Measurements from ENCODE around the gene ENOX1.
"Not testable (repeated sequence)": the region's sequence is repeated elsewhere in the genome, so short reads cannot be mapped to it uniquely, and the experiment has no call there.

Gene ENOX1

DNA sequence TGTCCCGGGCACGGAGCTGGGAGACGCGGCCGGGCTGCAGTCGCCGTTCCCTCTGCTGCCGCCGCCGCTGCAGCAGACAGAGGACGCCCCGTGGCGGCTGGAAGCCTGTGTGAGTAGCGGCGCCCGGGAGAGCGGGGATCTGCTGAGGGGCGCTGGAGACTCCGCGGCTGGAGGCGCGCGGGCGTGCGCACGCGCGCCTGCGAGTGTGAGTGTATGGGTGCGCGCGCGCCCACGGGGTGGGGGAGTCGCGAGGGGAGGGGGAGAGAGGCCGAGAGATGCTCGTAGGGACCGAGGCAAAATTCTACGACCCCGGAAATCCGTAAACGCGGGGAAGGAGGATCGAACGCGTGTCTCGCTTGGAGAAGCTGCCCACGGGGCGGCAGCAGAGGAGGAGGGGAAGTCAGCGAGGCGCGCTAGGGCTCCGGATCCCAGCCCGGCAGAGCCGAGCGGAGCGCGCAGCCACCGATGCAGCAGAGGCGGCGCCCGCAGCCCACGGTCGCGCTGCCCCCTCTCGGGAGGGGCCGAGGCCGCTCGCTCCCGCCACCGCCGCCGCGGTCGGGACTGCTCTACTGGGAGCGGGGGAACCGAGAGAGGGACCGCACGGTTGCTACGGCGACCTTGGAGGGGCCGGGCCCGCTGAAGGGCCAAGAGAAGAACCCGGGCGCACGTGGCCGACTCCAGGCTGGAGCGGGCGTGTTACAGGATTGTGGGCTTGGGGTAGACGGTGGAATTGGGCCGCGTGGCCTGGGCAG, at the start of gene ENOX1:
ENOX1 (minus strand) TSS at position 207 of the 752 bp plus-strand sequence.
- DNase-seq: peak; percentile 76

DNA sequence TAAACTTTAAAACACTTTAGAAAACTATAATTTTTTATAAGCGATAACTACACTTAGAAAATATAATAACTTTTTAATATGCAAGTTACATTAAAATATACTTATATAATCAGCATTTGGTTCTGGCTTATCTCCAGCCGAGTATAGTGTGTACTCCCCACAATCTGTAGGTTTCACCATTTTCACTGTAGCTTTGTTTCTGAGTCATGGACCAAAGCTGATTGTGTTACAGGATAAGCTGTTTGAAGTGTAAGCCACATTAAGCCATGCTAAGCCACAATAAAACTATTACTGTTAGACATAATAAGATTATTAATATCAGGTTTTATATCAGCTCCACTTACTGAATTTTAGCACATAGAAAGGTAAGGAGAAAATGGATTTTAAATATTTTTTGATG, 48.9 kb upstream of the ENOX1 start:
- DNase-seq: no peak

DNA sequence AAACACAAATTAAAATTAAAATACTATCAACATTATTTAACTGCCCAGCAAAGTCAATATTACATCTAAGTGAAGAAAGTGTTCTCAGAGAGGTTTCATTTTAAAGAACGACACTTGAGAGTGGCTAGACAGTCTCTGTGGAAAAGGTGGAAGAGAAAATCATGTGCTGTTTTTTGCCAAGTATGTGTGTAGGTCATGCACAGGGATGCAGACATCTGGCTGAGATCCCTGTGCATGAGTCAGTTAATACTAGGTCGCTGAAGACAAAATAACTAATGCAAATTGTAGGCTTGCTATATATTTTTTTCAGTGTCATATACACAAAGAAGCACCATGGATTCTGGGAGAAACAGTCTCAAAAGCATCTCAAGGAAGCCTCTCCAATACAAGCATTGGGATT, 44.3 kb upstream of the ENOX1 start:
- DNase-seq: peak; percentile 1

DNA sequence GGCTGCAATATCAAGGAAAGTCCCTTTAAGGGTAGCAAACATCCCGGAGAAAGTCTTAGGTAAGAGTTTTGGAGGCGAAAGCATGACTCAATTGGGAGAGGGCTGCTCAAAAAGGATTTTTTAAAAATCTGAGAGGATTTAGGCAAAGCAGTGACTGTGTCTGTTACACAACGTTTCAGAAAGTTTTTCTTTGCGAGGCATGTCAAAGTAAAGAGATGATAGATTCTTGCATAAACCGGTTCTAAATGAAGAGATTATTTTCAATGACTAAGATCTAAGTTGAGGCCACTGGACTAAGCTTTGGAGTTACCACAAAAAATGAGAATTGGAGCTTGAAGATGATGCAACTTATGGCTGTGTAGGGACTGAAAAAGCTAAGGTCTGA, 43.7 kb upstream of the ENOX1 start:
- DNase-seq: no peak

DNA sequence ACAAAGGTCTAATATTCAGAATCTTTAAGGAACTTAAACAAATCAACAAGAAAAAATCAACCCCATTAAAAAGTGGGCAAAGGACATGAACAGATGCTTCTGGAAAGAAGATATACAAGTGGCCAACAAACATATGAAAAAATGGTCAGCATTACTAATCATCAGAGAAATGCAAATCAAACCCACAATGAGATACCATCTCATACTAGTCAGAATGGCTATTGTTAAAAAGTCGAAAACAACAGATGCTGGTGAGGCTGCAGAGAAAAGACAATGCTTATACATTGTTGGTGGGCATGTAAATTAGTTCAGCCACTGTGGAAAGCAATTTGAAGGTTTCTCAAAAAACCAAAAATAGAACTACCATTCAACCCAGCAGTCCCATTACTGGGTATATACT, 37.9 kb upstream of the ENOX1 start:
- not testable (repeated sequence) for DNase-seq

DNA sequence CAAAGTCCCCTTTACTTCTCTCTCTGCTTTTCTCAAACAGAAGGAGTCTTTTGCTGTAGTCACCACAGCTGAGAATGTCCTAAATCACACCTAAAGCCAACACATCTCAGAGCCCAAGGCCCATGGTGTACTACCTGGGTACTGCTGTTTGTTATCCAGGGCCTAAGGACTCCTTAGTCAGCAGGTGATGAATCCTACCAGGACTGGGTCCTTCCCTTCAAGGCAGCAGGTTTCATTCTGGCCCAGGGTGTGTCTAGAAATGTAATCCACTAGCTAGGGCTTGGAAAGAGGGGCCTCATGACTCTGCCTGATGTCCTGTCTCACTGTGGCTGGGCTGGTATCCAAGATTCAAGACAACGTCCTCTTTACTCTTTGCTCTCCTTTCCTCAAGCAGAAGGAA, 36.2 kb upstream of the ENOX1 start:
- no peak for DNase-seq

DNA sequence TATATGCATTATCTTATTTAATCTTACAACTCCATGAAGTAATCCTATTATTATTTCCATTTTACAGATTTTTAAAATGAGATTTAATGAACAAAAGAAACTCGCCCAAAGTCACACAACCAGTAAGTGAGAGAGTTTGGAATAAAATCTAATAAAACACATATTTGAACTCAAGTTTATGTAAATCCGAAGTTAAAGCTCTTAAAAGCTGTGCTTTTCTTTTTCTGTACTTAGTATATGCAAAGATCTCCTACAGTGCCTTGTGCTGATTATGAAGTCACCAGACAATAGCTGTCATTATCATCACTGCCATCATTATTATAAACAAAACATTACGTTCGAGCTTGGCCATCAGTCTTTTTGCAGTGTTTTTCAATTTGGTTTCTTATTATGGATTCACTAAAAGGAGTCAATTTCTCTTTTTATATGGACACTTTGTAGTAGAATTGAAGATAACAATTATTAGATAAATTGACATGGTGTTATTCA, 29.7 kb upstream of the ENOX1 start:
- no peak for DNase-seq

DNA sequence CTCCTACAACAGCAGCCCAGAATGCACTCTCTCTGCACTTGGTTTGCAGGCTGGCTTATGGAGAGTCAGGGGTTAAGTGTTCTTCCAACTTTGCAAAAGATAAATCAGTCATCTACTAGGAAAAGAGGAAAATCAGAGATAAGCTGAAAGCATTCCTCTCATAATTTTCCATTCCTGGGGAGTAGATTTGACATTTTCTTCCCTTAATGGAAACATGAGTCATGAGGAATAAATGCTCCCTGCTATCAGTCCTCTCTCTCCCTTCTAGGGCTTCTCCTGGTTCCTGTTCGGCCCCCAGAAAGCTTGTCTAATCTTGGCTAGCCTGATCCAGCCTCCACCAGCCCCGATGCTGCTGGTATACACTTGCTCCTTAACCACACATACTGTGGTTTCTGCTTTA, 28.4 kb upstream of the ENOX1 start:
- no peak for DNase-seq

DNA sequence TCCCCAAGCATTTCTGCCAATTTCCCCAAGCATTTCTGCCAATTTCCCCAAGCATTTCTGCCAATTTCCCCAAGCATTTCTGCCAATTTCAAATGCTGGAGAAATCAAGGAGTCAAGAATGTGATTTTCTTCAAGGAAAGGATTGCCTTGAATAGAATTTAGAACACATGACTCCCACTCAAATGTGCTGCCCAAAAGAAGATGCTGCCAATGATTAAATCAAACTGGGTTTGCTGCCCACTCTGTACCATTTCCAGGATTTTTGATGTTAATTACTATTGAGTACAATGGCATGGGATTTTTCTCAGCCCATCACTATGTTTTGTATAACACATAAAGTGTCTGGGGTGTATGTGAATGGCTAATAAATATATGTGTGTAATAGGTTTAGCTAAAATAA, 21.9 kb upstream of the ENOX1 start:
- peak; percentile 64 for DNase-seq

DNA sequence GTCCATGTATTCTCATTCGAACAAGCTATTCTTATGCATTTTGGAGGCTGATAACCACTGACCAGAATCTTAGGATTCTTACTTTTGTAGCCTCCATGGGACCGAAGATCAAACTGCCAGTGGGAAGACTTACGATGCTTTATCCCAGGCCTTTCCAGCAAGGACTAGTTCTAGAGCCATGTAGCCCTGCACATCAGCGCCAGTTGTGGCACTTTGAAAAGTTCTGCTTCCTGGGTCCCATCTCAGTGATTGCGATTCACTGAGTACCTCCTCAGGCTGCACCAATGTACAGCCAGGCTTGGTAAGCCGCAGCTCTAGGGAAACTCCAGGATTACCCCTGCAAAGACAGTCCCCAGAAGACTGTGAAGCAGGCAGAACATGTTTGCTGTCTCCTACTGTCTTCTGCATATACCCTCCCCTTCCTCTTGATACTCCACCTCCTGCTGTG, 18.9 kb upstream of the ENOX1 start:
- no peak for DNase-seq

DNA sequence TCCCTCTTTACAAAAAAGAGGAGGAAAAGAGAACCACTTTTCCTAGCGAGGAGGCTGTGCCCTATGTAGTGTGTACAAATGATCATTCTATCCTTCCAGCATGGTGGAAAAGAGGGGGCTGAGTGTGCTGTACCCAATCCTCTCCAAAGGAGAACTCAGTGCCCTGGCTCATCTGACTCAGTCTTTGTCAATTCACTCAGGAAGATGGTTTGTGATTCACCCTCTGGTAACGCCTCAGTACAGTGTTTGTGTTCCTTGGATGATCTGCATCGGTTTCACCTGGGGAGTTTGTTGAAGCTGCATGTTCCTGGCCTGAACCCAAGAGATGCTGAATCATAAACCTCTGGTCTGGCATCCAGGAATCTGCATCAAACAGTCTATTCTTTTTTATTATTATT, 18.3 kb upstream of the ENOX1 start:
- no peak for DNase-seq

DNA sequence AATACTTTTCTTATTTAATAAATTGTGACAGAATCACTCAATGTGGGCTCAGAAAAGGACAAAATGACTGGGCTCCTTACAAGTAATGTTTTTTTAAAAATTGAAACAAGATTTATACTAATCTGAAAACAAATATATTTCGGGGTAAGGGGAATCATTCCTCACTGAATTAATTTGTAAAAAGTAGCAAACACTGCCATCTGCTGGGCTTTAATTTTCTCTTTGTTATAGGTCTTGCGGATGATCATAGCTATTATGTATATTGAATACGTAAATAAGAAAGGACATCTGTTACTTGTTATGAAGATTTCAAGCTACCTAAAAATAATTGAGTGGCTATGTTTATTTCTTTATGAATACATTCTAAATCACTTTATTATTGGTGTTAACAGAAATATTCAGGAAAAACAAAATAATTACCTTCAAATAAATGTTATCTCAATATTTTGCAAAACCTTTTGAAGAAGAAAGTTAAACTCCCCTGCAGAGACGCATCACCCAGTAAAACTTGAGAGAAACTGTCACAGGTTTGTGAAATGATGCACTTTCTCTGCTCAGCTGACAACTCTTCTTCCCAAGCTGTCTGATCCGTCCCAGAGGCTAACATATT, 17.8 kb upstream of the ENOX1 start:
- peak; percentile 63 for DNase-seq

DNA sequence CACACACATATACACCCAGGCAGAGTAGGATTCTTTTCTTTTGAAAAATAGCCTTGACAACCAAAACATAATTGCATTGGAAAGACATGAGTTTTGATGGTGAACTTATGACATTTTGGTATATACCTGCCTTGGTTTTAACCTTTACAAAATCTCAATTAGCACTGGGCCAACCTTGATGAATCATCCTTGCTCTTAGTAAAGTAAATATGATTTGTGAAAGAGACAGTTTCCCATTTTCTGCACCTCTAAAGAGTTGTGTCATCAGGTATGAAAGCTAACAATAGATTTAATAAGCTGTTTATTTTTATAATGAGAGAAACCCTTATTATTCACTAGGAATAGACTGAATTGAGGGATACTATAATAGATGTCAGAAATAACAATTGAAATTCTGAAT, 15.7 kb upstream of the ENOX1 start:
- DNase-seq: no peak

DNA sequence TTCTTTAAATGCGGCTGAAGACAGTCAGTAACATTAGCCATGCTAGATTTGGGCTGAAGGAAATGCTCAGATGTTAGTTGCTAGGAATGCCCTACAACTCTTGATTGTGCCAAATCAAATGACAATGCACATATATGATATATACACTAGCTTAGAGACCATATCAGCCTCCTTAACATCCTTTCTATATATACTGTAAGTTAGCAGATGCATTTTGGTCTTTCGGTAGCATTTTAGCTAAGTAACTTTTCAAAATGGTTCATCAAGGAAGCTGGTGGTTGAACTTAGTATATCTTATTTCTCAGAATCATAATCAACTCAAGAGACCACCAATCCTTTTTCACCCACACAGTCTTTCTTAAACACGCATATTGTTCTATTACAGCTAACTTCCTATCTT, 14.1 kb upstream of the ENOX1 start:
- no peak for DNase-seq

DNA sequence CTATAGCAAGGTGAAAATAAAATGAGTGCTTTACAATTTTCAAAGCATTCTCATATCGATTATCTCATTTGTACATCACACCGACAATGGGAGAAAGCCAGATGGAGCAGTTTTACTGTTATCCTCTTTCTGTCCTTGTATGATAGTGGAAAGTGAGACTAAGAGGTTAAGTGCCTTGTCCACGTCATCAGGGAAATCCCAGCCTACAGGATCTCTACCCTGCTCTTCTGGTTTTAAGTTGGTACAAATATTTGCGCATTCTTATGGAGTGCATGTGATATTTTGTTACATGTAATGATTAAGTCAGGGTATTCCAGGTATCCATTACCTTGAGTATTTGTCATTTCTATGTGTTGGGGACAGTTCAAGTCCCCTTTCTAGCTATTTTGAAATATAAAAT, 12.4 kb upstream of the ENOX1 start:
- no peak for DNase-seq

DNA sequence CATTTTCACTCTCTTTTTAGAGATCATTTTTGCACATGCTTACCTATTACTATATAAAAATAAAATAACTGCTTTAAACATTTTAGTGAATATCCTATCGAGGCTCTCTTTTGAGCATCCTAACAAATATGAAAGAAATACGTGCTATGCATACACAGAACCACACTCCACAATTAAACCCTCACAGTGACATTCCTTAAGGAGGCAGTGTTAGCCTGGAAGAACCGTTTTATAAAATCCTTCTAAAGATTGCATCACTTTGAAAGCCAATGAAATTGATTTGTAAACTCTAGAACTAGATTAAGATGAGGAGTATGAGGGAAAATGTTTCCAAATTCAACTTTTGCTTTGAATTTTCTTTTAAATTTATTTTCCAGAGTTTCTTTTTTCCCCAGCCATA, 11.1 kb upstream of the ENOX1 start:
- no peak for DNase-seq

DNA sequence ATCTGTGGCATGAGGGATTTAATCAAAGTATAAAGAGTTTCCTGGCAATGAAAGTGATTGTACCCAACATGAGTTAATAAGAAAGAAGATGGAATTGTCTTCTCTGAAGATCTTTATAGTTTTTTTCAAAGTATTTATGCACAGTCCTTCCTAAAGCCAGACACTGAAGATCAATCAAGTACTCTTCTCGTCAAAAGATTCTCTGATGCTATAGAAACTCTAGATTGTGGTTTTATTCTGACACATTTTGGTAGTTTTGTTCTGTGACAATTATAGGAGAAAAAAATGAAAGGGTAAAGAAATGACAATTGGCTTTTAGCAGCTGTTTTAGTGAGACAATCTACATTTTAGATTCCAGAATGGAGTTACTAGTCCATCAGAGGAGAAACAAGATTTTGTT, 10.4 kb upstream of the ENOX1 start:
- DNase-seq: no peak

DNA sequence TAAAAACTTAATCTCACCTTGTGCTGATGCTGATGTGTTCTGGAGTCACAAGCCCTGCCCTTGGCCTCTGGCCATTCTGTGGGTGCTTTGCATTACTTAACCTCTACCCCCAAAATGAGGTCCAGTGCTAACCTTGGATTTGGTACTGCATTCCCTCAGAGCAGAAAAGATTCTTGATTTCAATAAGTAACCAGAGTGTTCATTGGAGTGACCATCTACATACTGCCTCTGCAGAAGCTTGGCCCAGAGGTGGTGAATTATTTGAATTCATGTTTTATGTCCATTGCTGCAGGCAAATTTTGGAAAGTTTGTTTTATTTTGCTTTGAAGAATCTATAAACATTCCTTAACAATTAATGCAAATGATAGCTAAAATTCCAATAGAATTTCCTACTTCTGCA, 7.6 kb upstream of the ENOX1 start:
- no peak for DNase-seq

DNA sequence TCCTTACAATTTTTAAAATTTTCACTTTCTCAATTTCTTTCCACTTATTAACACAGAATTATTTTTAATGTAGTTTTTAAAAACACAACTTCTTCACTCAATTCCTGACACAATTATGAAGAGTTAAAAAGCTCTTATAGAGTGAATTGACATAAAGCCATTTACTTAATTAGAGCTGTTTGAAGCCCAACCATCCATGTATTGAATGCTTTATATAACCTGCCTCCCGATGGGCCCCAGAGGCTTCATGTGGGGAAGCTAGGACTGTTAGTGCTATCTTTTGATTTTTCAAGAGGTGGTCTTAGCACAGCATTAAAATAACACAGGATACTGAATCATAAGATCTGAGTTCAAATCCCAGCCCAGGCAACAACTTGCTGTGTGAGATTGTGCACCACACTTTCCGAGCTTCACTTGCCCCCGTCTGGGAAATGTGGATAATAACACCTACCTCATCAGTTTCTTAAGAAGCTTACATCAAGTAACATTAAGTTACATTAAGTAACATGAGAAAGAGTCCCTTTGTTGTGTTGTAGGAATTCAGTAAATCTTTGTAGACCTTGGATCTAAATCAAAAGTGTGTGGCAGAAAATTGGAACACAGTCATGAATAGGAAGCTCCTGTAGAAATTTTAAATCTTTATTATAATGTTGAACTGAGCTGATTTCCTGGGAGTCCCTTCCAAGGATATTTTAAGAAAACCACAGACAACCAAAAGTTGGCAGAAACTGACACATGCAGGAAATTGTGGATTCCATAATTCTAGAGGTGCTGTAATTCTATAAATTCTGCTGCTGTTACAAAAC, 5.5 kb upstream of the ENOX1 start:
- no peak for DNase-seq

DNA sequence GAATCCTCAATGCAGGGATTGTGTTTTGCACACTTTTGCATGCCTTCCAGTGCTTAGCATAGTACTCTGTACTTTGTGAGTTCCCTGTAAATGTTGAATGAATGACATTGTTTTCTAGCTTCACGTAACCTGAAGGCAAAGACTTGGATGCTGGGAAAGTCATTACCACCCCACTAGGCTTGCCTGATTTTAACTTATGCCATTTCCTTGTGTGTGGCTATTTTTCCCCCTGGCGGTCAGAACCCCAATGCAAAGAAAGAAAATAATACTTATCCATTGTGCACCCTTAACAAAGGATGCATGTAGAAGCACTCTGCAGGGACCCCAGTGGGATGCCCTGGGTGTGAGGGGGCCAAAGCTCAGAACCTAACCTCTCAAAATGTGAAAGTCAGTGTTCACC, 1.2 kb upstream of the ENOX1 start:
- DNase-seq: peak; percentile 62

DNA sequence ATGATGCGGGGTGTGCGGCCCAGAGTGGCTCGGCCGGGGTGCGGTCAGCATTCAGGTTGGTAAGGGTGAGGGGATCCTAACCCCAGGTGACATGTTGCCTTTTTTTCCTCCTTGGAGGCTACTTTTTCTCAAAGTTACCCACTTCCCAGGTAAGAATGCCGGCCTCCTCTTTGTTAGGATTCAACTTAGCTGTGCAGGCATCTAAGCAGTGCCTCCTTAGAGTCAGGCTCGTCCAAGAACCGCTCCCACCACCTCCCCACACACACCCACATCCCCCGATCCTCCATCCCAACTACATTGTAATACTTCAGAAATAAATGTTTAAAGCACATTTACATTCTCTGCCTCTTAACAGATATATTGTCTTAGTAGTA, 733 bp upstream of the ENOX1 start:
- DNase-seq: no peak

DNA sequence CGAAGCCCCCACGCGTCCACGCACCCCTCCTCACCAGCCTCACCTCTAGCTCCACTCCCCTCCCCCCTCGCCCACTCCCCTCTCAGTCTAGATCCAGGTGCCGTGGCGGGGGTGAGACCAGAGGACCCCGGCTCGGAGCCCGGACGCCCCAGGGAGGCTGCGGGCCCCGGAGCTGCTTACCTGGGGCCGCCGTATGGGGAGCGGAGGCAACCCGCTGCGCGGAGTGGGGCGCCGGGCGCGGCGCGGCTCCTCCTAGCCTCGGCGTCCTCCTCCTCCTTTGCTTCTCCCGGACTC, 353 bp downstream of the ENOX1 start:
- no peak for DNase-seq

DNA sequence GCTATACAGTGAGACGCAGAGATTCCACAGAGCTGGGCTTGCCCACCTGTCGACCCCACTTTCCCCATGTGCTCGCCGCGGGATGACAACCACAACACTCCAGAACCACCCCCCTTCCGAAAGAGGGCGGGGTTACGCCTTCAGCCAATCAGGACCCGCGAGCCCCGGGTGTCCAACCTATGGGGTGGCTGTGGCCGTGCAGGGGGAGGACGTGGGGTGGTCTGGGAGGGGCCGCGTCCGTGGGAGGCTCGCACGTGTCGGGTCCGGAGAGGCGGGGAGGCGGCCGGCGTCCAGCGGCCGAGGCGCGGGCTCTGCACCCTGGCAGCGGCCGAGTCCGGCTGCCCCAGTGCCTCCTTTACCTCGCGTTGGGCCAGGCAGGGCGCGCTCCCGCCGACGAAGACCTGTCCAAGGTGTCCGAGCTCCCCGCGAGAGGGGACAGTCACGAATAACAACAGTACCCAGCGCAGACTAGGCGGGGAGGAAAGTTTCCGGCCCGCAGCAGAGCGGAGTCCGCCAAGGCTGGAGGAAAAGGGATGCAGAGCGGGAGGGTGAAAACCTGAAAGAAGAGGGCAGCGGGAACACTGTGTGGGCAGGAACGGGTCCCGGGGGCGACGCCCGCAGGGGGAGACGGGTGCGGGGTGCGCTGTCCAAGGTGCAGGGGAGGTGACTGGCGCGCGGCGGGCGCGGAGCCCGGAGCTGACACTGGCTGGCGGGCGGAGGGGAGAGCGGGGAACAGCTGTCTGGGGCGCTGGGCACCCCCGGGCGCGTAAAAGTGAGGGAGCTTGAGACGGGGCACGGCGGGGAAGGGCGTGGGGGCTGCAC, 911 bp downstream of the ENOX1 start:
- DNase-seq: peak; percentile 58

Measured in NCI-H446 treated with DMSO at 0.1 percent for 48 hours (cell line).